Mucosa of descending colon (tissue), 3 donors: ENCODE results near the gene CSDE1. TPM values are rescaled to one million over a fixed set of nuclear protein-coding genes. Genes with fewer than 3 reads are reported as not detected.

ENCODE experiments used
- ATAC-seq: fragments of 200-7000 bp; cut with Tn5 transposase; one replicate; pipeline ENCODE4 v1.9.1; 2020; ENCODE audit warnings: mild to moderate bottlenecking, moderate library complexity
- DNase-seq, 3 donors: peaks; one replicate each; pipeline ENCODE4 v3.0.0-alpha.2; 2020
- H3K36me3 ChIP-seq: fragments of 200-600 bp; one replicate; pipeline ENCODE4 v1.8.0; 2021; ENCODE audit warnings: low read depth, mild to moderate bottlenecking
- H3K4me1 ChIP-seq: fragments of 200-600 bp; one replicate; pipeline ENCODE4 v1.8.0; 2021; ENCODE audit warnings: low read depth, mild to moderate bottlenecking
- H3K4me3 ChIP-seq: fragments of 200-600 bp; one replicate; pipeline ENCODE4 v1.8.0; 2021; ENCODE audit warnings: mild to moderate bottlenecking
- H3K9me3 ChIP-seq: fragments of 200-600 bp; one replicate; pipeline ENCODE4 v1.8.0; 2021; ENCODE audit warnings: mild to moderate bottlenecking
- intact Hi-C, 2 donors: fragments of 100-400 bp; cut with DNase I in 1 of 2; cut with micrococcal nuclease in 1 of 2; formaldehyde crosslinking; loops; one replicate each; pipeline versions ENCODE4 v1.11.0 to v1.11.1; 2022; cut with DNase I, micrococcal nuclease
- total RNA-seq, 3 donors: library from RNA; stranded (reverse); fragmentation: NEBNext Ultra II Directional in 2 of 3; extraction: Animal tissue kit (Norgen Biotek cat#: 25700) in 2 of 3; gene quantifications; one replicate each; pipeline versions ENCODE4 v1.2.1 to v1.2.4, GENCODE V29; 2021 to 2023
- TF ChIP-seq, protein P1 (sequence below): fragments of 200-600 bp; IDR thresholded peaks from one replicate; pipeline ENCODE4 v1.8.0; 2022; ENCODE audit warnings: antibody characterized with exemption, mild to moderate bottlenecking
- donor health status: DM: no; HTN: no; CAD: no; lungs with moderate emphysema.
- donor health status: DM: no; HTN: no; CAD: no.
- donor health status: DM: no; HTN: yes; CAD: no.

CSDE1 gene
- total RNA-seq, 3 donors from 2014 or later: 429 to 934 (median 439) TPM

- H3K36me3 ChIP-seq: no peaks in the 10 kb centered on the region
- H3K4me3 ChIP-seq: no peak overlapping the region
- DNase-seq (no peak), ATAC-seq (no peak)
- intact Hi-C loops: no loop called here
- peaks cover 21% of the 10 kb centered on the region for H3K4me1 ChIP-seq
- TF ChIP-seq, protein P1, sequence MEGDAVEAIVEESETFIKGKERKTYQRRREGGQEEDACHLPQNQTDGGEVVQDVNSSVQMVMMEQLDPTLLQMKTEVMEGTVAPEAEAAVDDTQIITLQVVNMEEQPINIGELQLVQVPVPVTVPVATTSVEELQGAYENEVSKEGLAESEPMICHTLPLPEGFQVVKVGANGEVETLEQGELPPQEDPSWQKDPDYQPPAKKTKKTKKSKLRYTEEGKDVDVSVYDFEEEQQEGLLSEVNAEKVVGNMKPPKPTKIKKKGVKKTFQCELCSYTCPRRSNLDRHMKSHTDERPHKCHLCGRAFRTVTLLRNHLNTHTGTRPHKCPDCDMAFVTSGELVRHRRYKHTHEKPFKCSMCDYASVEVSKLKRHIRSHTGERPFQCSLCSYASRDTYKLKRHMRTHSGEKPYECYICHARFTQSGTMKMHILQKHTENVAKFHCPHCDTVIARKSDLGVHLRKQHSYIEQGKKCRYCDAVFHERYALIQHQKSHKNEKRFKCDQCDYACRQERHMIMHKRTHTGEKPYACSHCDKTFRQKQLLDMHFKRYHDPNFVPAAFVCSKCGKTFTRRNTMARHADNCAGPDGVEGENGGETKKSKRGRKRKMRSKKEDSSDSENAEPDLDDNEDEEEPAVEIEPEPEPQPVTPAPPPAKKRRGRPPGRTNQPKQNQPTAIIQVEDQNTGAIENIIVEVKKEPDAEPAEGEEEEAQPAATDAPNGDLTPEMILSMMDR: no peak
- H3K9me3 ChIP-seq: no peaks in the 10 kb centered on the region
These were observed 38.9 kb downstream of the CSDE1 start for GRCh38 chr1:114718661-114719423.

GRCh38 chr1:114716304-114717170 lies 41.2 kb downstream of the CSDE1 start, which contains the start of gene NRAS:
TSS of gene NRAS (minus strand) at chr1:114716771. CDS start at chr1:114716160, 611 bp downstream.
- H3K4me1 ChIP-seq: peaks cover 37% of the 10 kb centered on the region
- no peaks in the 10 kb centered on the region for H3K9me3 ChIP-seq
- DNase-seq (peak; percentile 97 to 98 (median 97)), ATAC-seq (peak; percentile 99)
- intact Hi-C loops: no loop called here
- peaks cover 8% of the 10 kb centered on the region for H3K36me3 ChIP-seq
- H3K4me3 ChIP-seq: peak within 1 kb of the TSS; percentile 58
- TF ChIP-seq, protein P1: no peak

- intact Hi-C loops: no loop called here
- no peak for ATAC-seq
- peaks cover 37% of the 10 kb centered on the region for H3K4me1 ChIP-seq
- H3K9me3 ChIP-seq: no peaks in the 10 kb centered on the region
- TF ChIP-seq, protein P1: no peak
- peak overlapping the region; percentile 58 for H3K4me3 ChIP-seq
- peaks cover 8% of the 10 kb centered on the region for H3K36me3 ChIP-seq
- DNase-seq: no peak
These were observed 41.9 kb downstream of the CSDE1 start for GRCh38 chr1:114715952-114716303.

DNA sequence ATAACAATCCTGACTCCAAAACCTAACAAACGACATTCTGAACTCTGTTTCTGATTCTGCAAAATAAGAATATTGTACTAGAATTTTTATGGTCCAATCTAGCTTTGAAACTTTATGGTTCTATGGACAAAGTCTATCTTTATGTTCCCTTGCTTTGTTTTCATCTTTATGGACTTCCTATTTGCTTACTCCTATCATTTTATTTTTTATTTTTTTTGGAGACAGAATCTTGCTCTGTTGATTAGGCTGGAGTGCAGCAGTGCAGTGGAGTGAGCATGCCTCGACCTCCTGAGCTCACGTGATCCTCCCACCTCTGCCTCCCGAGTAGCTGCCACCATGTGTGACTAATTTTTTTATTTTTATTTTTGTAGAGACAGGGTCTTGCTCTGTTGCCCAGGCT lies 44.8 kb downstream of the CSDE1 start:
- Histone ChIP-seq H3K9me3 (no peaks in the 10 kb centered on the region), H3K4me1 (peaks cover 37% of the 10 kb centered on the region), H3K4me3 (no peak overlapping the region), H3K36me3 (peaks cover 16% of the 10 kb centered on the region)
- TF ChIP-seq, protein P1: no peak
- ATAC-seq (peak; percentile 61), DNase-seq (peak in 2 of 3 donors; percentile 43 to 49)
- intact Hi-C loops: no loop called here

- no peaks in the 10 kb centered on the region for H3K9me3 ChIP-seq
- ATAC-seq: no peak
- H3K36me3 ChIP-seq: peaks cover 26% of the 10 kb centered on the region
- no peak for DNase-seq
- H3K4me3 ChIP-seq: no peak overlapping the region
- TF ChIP-seq, protein P1: no peak
- H3K4me1 ChIP-seq: peaks cover 31% of the 10 kb centered on the region
- intact Hi-C loops: no loop called here
These were observed 47.4 kb downstream of the CSDE1 start for GRCh38 chr1:114710360-114710759.
